ENCODE data around the gene CAPN13. TPM values are rescaled to one million over a fixed set of nuclear protein-coding genes. Genes with fewer than 3 reads are reported as not detected.

Gene CAPN13
- total RNA-seq, 2 experiments from 2014 or later: not detected

DNA sequence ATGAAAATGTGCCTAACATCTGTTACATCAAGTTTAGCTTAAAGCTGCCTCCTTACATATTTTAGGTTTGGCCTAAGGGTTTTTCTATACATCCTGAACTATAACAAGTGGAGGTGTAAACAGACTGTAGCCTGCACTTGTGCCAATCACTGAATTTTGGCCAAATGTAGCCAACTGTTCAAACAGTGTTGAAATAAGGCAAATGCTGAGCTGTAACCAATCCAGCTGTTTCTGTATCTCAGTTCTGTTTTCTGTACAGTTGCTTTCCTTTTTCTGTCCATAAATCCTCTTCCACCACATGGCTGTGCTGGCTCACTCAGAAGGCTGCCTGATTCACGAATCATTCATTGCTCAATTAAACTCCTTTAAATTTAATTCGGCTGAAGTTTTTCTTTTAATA lies 19.2 kb upstream of the CAPN13 start:
- Mint-ChIP-seq H3K27ac (no peak overlapping the region), H3K4me3 (no peak overlapping the region), H3K36me3 (ENCODE audit: low read depth) (no peaks in the 10 kb centered on the region), H3K9me3 (peaks cover 7% of the 10 kb centered on the region), H3K4me1 (ENCODE audit: low read depth) (no peaks in the 10 kb centered on the region), H3K27me3 (peaks cover 5% of the 10 kb centered on the region)
- TF ChIP-seq, protein P1, sequence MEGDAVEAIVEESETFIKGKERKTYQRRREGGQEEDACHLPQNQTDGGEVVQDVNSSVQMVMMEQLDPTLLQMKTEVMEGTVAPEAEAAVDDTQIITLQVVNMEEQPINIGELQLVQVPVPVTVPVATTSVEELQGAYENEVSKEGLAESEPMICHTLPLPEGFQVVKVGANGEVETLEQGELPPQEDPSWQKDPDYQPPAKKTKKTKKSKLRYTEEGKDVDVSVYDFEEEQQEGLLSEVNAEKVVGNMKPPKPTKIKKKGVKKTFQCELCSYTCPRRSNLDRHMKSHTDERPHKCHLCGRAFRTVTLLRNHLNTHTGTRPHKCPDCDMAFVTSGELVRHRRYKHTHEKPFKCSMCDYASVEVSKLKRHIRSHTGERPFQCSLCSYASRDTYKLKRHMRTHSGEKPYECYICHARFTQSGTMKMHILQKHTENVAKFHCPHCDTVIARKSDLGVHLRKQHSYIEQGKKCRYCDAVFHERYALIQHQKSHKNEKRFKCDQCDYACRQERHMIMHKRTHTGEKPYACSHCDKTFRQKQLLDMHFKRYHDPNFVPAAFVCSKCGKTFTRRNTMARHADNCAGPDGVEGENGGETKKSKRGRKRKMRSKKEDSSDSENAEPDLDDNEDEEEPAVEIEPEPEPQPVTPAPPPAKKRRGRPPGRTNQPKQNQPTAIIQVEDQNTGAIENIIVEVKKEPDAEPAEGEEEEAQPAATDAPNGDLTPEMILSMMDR (IDR thresholded peaks at IDR 0.05): no peak
- no peak for DNase-seq
- intact Hi-C loops (cut with micrococcal nuclease): no loop called here
- ChIA-PET CTCF (interaction anchor here (1.1 to 1.3 kb wide), 2 partner anchors 37 to 115 kb away, joined by 3 read pairs; no protein-coding TSS in a partner anchor), POLR2A (no interaction called here)
- ATAC-seq: no peak

DNA sequence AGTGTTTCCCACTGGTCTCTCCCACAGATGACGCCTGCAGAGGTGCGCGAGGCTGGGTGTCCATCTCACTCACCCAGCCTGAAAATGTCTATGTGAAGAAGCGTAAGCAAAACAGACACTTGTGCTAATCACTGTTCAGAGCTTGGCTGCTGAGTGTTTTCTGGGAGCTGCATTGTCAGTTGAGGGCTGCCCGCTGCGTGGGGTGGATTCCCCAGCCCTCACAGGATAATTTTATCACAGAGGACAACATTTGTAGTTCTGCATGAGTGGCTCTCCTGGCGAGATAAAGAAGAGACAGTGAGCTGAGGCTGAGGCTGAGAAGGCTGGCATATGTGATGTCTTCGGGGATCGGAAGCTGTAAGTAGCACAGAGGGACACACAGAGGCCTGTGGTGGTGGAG lies 16.2 kb upstream of the CAPN13 start:
- no peaks in the 10 kb centered on the region for H3K4me1 Mint-ChIP-seq (ENCODE audit: low read depth)
- no peak for ATAC-seq
- intact Hi-C loops (cut with micrococcal nuclease): no loop called here
- TF ChIP-seq, protein P1 (IDR thresholded peaks at IDR 0.05): no peak
- H3K27me3 Mint-ChIP-seq: peaks cover 3% of the 10 kb centered on the region
- H3K27ac Mint-ChIP-seq: no peak overlapping the region
- ChIA-PET POLR2A (no interaction called here), CTCF (no interaction called here)
- H3K9me3 Mint-ChIP-seq: no peaks in the 10 kb centered on the region
- no peak for DNase-seq
- no peak overlapping the region for H3K4me3 Mint-ChIP-seq
- H3K36me3 Mint-ChIP-seq (ENCODE audit: low read depth): no peaks in the 10 kb centered on the region

DNA sequence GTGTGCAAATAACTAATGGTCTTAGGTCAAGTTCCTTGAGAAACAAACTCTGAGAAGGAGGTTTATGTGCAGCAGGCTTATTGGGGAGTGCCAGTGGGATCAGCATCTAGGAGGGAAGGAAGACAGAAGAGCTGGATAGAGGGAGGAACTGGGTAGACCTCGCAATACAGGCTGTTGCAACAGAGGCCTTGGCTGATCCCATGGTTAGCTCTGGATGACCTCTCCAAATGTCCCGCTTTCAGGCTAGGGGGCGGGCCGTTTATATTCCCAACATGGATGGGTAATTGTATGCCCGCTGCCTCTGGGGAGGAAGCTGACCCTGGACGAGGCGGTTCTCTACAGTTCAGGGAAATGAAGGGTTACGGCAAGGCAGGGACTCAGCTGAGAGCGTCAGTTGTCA lies 14.7 kb upstream of the CAPN13 start:
- no peak for ATAC-seq
- POLR2A ChIA-PET: no interaction called here
- peaks cover 2% of the 10 kb centered on the region for H3K27me3 Mint-ChIP-seq
- no peaks in the 10 kb centered on the region for H3K36me3 Mint-ChIP-seq (ENCODE audit: low read depth)
- no peaks in the 10 kb centered on the region for H3K9me3 Mint-ChIP-seq
- CTCF ChIA-PET: no interaction called here
- no peaks in the 10 kb centered on the region for H3K4me1 Mint-ChIP-seq (ENCODE audit: low read depth)
- H3K27ac Mint-ChIP-seq: no peak overlapping the region
- intact Hi-C loops (cut with micrococcal nuclease): no loop called here
- no peak overlapping the region for H3K4me3 Mint-ChIP-seq
- TF ChIP-seq, protein P1 (IDR thresholded peaks at IDR 0.05): no peak
- no peak for DNase-seq

DNA sequence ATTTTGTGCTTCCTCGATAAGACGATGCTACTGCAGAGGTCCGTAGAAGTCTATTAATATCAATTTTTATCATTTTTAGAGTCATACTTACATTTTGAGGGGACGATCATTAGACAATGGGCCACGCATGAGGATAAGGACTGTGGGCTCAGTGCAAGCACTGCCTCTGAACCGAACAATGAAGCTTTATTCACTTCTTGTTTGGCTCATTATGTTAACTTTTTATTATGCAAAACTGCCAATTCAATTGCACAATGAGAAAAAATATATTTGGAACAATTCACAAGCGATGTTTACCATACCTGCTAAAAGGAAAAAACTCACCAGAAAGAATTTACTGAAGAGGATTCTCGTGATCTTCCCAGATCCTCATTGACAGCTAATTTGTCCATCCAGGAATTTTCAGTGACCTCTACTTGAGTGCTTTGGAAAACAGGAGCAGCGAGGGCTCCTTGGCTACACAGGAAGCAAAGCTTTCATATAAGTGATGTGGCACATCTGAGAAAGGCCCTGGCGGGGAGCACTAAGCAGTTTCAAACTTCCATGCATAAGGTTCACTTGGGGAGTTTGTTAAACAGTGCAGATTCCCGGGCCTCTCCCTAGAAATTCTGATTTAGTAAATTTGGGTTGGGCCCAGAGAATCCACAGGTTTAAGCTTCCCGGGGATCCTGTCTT lies 13.3 kb upstream of the CAPN13 start:
- DNase-seq (no peak), ATAC-seq (no peak)
- no peak overlapping the region for H3K27ac Mint-ChIP-seq
- H3K9me3 Mint-ChIP-seq: no peaks in the 10 kb centered on the region
- intact Hi-C loops (cut with micrococcal nuclease): no loop called here
- H3K36me3 Mint-ChIP-seq (ENCODE audit: low read depth): no peaks in the 10 kb centered on the region
- no peaks in the 10 kb centered on the region for H3K4me1 Mint-ChIP-seq (ENCODE audit: low read depth)
- POLR2A ChIA-PET: no interaction called here
- peaks cover 4% of the 10 kb centered on the region for H3K27me3 Mint-ChIP-seq
- CTCF ChIA-PET: no interaction called here
- no peak overlapping the region for H3K4me3 Mint-ChIP-seq
- TF ChIP-seq, protein P1 (IDR thresholded peaks at IDR 0.05): no peak

DNA sequence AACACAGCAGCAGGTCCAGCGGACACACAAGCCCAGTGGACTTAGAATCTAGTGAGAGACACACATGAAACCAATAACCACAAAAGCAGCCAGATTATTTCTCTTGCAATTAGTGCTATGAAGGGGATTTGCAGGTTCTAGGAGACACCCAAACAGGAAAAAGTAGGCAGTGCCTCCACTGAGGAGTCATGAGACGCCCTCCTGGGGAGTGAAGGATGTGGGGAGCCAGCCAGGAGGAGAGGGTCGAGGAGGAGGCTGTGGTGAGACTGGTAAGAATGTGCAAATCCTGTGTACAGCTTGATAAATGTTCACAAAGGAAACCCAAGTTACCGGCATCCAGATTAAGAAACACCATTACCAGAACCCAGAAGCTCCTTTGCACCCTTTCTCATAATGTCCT lies 2.7 kb upstream of the CAPN13 start:
- Mint-ChIP-seq H3K27ac (no peak overlapping the region), H3K27me3 (peaks cover 20% of the 10 kb centered on the region), H3K4me3 (no peak overlapping the region), H3K9me3 (no peaks in the 10 kb centered on the region), H3K36me3 (ENCODE audit: low read depth) (no peaks in the 10 kb centered on the region), H3K4me1 (ENCODE audit: low read depth) (no peaks in the 10 kb centered on the region)
- CTCF ChIA-PET: interaction anchor here (0.6 kb wide), 1 partner anchor 648 kb away, joined by 3 read pairs; no protein-coding TSS in a partner anchor
- no peak for ATAC-seq
- TF ChIP-seq, protein P1 (IDR thresholded peaks at IDR 0.05): no peak
- no peak for DNase-seq
- POLR2A ChIA-PET: no interaction called here
- intact Hi-C loops (cut with micrococcal nuclease): no loop called here
